HepG2 (cell line): ENCODE data around the gene MPV17L2. TPM values are rescaled to one million over a fixed set of nuclear protein-coding genes. Genes with fewer than 3 reads are reported as not detected.
A peak's percentile ranks its signal among the peaks of the same experiment; 100 is the strongest.

Experiments
- DNMT3B ChIP-seq: conservative IDR thresholded peaks from 2 replicates; pipeline ENCODE4 v1.6.1; 2016; ENCODE audit warnings: missing biosample characterization, control low read depth
- FOXA3 ChIP-seq: IDR thresholded peaks from 2 replicates; pipeline ENCODE4 v1.6.1; 2016; ENCODE audit warnings: missing genetic modification reagents, missing compliant biosample characterization
- NONO ChIP-seq, 2 experiments: fragments of 450-650 bp in 1 of 2; sonication (generic) in 1 of 2; formaldehyde crosslinking in 1 of 2; IDR thresholded peaks in 1 of 2; conservative IDR thresholded peaks in 1 of 2; 2 replicates each; pipeline versions ENCODE4 v1.6.1 to v1.8.0; 2017 to 2022; ENCODE audit warnings: mild to moderate bottlenecking in 1 of 2, missing genetic modification reagents in 1 of 2, moderate library complexity in 1 of 2
- ZFP1 ChIP-seq: IDR thresholded peaks from 2 replicates; pipeline ENCODE4 v1.6.1; 2016
- ZNF20 ChIP-seq: sonication (generic); formaldehyde crosslinking; IDR thresholded peaks from 2 replicates; pipeline ENCODE4 v1.4.0; 2020; ENCODE audit warnings: mild to moderate bottlenecking, moderate library complexity, missing genetic modification reagents
- ZNF709 ChIP-seq: sonication (generic); formaldehyde crosslinking; IDR thresholded peaks from 2 replicates; pipeline ENCODE4 v1.5.0; 2020; ENCODE audit warnings: mild to moderate bottlenecking, missing genetic modification reagents
- ZNF75D ChIP-seq: sonication (generic); formaldehyde crosslinking; IDR thresholded peaks from 2 replicates; pipeline ENCODE4 v1.8.1; 2023; ENCODE audit warnings: missing genetic modification reagents, mild to moderate bottlenecking, borderline replicate concordance
- ZNF83 ChIP-seq: sonication (generic); formaldehyde crosslinking; IDR thresholded peaks from 2 replicates; pipeline ENCODE4 v1.4.0; 2020; ENCODE audit warnings: missing genetic modification reagents, mild to moderate bottlenecking, borderline replicate concordance
- ZSCAN21 ChIP-seq: sonication (generic); formaldehyde crosslinking; IDR thresholded peaks from 2 replicates; pipeline ENCODE4 v1.8.0; 2022; ENCODE audit warnings: mild to moderate bottlenecking, missing genetic modification reagents, moderate library complexity, borderline replicate concordance
- ZSCAN22 ChIP-seq: sonication (generic); formaldehyde crosslinking; IDR thresholded peaks from 2 replicates; pipeline ENCODE4 v1.4.0; 2020; ENCODE audit warnings: mild to moderate bottlenecking, missing genetic modification reagents
- polyA plus RNA-seq, 8 experiments: library from polyadenylated mRNA; depleted of rRNA in 3 of 8; stranded (reverse) in 7 of 8; unstranded in 1 of 8; fragments of >200 nt; fragmentation: Illumina TruSeq in 4 of 8; extraction: Trizol in 4 of 8; gene quantifications; 2 replicates each; pipeline versions ENCODE4 v1.2.1 to v1.2.3, GENCODE V29; 2011 to 2016; ENCODE audit warnings: low read depth in 4 of 8, missing spikeins in 1 of 8, mixed read lengths in 1 of 8; ENCODE audit not compliant: insufficient read depth in 1 of 8
- total RNA-seq, 5 experiments: library from RNA; depleted of rRNA; stranded (reverse); fragments of >200 nt; fragmentation: Illumina TruSeq; extraction: Trizol; gene quantifications; 2 replicates each; pipeline ENCODE4 v1.2.3, GENCODE V29; 2016; ENCODE audit warnings: low read depth in 1 of 5
- TF ChIP-seq, protein P1 (sequence below): sonication (generic); formaldehyde crosslinking; IDR thresholded peaks from 2 replicates; pipeline ENCODE4 v1.5.0; 2020; ENCODE audit warnings: mild to moderate bottlenecking, missing genetic modification reagents
- TF ChIP-seq, protein P2 (sequence below): sonication (generic); formaldehyde crosslinking; IDR thresholded peaks from 2 replicates; pipeline ENCODE4 v1.4.0; 2020; ENCODE audit warnings: missing genetic modification reagents, mild to moderate bottlenecking, borderline replicate concordance
- TF ChIP-seq, protein P3 (sequence below): sonication (generic); formaldehyde crosslinking; IDR thresholded peaks from 2 replicates; pipeline ENCODE4 v1.4.0; 2020; ENCODE audit warnings: missing genetic modification reagents, borderline replicate concordance
- TF ChIP-seq, protein P4 (sequence below), 2 experiments: IDR thresholded peaks; 2 replicates each; pipeline ENCODE4 v1.6.1; 2011 to 2012; ENCODE audit warnings: low read length in 2 of 2, borderline replicate concordance in 1 of 2, low read depth in 1 of 2, mild to moderate bottlenecking in 1 of 2, moderate library complexity in 1 of 2

The MPV17L2 gene
- total and polyA plus RNA-seq, 2 of the 13 experiments (the other 11 are each of a cell fraction or from before 2014, with no cell fraction given): 13.6 to 16.7 TPM

- TF ChIP-seq NONO (IDR thresholded peaks at IDR 0.05) (no peak), NONO (CRISPR knock-in tag; conservative IDR thresholded peaks at IDR 0.05) (0 out of 2 replicates have a peak, but pooled peaks have one; percentile 28), ZNF20 (CRISPR knock-in tag) (0 out of 2 replicates have a peak, but pooled peaks have one; percentile 64), DNMT3B (CRISPR knock-in tag) (peak; percentile 91; the same call in 1 of the 2 replicates), ZSCAN21 (peak; percentile 84; the same call in 1 of the 2 replicates), ZNF709 (CRISPR knock-in tag) (peak; percentile 80; the same call in 1 of the 2 replicates), ZNF75D (CRISPR knock-in tag) (peak; percentile 95; the same call in 1 of the 2 replicates), FOXA3 (CRISPR knock-in tag) (peak; percentile 61), ZNF83 (peak; percentile 67; the same call in 1 of the 2 replicates), ZSCAN22 (CRISPR knock-in tag) (no peak), ZFP1 (CRISPR knock-in tag) (peak; percentile 65; the same call in 1 of the 2 replicates)
- TF ChIP-seq, protein P1, sequence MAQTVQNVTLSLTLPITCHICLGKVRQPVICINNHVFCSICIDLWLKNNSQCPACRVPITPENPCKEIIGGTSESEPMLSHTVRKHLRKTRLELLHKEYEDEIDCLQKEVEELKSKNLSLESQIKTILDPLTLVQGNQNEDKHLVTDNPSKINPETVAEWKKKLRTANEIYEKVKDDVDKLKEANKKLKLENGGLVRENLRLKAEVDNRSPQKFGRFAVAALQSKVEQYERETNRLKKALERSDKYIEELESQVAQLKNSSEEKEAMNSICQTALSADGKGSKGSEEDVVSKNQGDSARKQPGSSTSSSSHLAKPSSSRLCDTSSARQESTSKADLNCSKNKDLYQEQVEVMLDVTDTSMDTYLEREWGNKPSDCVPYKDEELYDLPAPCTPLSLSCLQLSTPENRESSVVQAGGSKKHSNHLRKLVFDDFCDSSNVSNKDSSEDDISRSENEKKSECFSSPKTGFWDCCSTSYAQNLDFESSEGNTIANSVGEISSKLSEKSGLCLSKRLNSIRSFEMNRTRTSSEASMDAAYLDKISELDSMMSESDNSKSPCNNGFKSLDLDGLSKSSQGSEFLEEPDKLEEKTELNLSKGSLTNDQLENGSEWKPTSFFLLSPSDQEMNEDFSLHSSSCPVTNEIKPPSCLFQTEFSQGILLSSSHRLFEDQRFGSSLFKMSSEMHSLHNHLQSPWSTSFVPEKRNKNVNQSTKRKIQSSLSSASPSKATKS (CRISPR knock-in tag): 0 out of 2 replicates have a peak, but pooled peaks have one; percentile 56
- TF ChIP-seq, protein P2, sequence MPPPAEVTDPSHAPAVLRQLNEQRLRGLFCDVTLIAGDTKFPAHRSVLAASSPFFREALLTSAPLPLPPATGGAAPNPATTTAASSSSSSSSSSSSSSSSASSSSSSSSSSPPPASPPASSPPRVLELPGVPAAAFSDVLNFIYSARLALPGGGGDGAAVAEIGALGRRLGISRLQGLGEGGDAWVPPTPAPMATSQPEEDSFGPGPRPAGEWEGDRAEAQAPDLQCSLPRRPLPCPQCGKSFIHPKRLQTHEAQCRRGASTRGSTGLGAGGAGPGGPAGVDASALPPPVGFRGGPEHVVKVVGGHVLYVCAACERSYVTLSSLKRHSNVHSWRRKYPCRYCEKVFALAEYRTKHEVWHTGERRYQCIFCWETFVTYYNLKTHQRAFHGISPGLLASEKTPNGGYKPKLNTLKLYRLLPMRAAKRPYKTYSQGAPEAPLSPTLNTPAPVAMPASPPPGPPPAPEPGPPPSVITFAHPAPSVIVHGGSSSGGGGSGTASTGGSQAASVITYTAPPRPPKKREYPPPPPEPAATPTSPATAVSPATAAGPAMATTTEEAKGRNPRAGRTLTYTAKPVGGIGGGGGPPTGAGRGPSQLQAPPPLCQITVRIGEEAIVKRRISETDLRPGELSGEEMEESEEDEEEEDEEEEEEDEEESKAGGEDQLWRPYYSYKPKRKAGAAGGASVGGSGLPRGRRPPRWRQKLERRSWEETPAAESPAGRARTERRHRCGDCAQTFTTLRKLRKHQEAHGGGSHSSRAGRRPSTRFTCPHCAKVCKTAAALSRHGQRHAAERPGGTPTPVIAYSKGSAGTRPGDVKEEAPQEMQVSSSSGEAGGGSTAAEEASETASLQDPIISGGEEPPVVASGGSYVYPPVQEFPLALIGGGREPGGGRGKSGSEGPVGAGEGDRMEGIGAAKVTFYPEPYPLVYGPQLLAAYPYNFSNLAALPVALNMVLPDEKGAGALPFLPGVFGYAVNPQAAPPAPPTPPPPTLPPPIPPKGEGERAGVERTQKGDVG (CRISPR knock-in tag): peak; percentile 66; the same call in 1 of the 2 replicates
- TF ChIP-seq, protein P3, sequence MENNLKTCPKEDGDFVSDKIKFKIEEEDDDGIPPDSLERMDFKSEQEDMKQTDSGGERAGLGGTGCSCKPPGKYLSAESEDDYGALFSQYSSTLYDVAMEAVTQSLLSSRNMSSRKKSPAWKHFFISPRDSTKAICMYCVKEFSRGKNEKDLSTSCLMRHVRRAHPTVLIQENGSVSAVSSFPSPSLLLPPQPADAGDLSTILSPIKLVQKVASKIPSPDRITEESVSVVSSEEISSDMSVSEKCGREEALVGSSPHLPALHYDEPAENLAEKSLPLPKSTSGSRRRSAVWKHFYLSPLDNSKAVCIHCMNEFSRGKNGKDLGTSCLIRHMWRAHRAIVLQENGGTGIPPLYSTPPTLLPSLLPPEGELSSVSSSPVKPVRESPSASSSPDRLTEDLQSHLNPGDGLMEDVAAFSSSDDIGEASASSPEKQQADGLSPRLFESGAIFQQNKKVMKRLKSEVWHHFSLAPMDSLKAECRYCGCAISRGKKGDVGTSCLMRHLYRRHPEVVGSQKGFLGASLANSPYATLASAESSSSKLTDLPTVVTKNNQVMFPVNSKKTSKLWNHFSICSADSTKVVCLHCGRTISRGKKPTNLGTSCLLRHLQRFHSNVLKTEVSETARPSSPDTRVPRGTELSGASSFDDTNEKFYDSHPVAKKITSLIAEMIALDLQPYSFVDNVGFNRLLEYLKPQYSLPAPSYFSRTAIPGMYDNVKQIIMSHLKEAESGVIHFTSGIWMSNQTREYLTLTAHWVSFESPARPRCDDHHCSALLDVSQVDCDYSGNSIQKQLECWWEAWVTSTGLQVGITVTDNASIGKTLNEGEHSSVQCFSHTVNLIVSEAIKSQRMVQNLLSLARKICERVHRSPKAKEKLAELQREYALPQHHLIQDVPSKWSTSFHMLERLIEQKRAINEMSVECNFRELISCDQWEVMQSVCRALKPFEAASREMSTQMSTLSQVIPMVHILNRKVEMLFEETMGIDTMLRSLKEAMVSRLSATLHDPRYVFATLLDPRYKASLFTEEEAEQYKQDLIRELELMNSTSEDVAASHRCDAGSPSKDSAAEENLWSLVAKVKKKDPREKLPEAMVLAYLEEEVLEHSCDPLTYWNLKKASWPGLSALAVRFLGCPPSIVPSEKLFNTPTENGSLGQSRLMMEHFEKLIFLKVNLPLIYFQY (CRISPR knock-in tag): peak; percentile 98
- TF ChIP-seq, protein P4, sequence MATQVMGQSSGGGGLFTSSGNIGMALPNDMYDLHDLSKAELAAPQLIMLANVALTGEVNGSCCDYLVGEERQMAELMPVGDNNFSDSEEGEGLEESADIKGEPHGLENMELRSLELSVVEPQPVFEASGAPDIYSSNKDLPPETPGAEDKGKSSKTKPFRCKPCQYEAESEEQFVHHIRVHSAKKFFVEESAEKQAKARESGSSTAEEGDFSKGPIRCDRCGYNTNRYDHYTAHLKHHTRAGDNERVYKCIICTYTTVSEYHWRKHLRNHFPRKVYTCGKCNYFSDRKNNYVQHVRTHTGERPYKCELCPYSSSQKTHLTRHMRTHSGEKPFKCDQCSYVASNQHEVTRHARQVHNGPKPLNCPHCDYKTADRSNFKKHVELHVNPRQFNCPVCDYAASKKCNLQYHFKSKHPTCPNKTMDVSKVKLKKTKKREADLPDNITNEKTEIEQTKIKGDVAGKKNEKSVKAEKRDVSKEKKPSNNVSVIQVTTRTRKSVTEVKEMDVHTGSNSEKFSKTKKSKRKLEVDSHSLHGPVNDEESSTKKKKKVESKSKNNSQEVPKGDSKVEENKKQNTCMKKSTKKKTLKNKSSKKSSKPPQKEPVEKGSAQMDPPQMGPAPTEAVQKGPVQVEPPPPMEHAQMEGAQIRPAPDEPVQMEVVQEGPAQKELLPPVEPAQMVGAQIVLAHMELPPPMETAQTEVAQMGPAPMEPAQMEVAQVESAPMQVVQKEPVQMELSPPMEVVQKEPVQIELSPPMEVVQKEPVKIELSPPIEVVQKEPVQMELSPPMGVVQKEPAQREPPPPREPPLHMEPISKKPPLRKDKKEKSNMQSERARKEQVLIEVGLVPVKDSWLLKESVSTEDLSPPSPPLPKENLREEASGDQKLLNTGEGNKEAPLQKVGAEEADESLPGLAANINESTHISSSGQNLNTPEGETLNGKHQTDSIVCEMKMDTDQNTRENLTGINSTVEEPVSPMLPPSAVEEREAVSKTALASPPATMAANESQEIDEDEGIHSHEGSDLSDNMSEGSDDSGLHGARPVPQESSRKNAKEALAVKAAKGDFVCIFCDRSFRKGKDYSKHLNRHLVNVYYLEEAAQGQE (IDR thresholded peaks at IDR 0.05; ENCODE audit: borderline replicate concordance in 1 of 2, low read depth in 1 of 2, low read length in 2 of 2): peak; percentile 88 to 94
Observed at GRCh38 chr19:18233224-18233825, 40.3 kb downstream of the MPV17L2 start (continued).
